Endothelial cell of umbilical vein (primary cell): ENCODE data around the gene TBXT. TPM values are rescaled to one million over a fixed set of nuclear protein-coding genes. Genes with fewer than 3 reads are reported as not detected.

ENCODE experiments used
- BruUV-seq: library from RNA; stranded (reverse); fragments of 400-500 nt; replicated peaks from 2 replicates; lab custom pipeline; 2021; lab: Mats Ljungman, UMichigan
- CTCF ChIA-PET: fragments of 300-600, 350-600 bp; sonication (Branson Sonifier 250); formaldehyde crosslinking; loops from one replicate; lab custom pipeline; 2021; ENCODE audit warnings: antibody characterized with exemption, inconsistent platforms; lab: Charles Lee
- POLR2A ChIA-PET: fragments of 300-600, 350-600 bp; sonication (Branson Sonifier 250); formaldehyde crosslinking; loops from one replicate; lab custom pipeline; 2021; ENCODE audit warnings: antibody characterized with exemption, inconsistent platforms; lab: Charles Lee
- DNase-seq: peaks from one replicate; pipeline ENCODE4 v3.0.0-alpha.2; 2011; ENCODE audit warnings: low read depth, low spot score
- FAIRE-seq: peaks from 2 replicates; lab custom pipeline; 2011; peaks lifted over from hg19 to GRCh38; lab: Jason Lieb, UNC
- H2AFZ ChIP-seq: 2 replicates; pipeline ENCODE4 v1.6.0; 2012; ENCODE audit warnings: low read depth, low read length, control low read depth, inconsistent platforms
- H3K27ac ChIP-seq: 2 replicates; pipeline ENCODE4 v1.5.1; 2011; ENCODE audit warnings: low read depth, mild to moderate bottlenecking, control low read depth, low read length, moderate library complexity; ENCODE audit not compliant: insufficient read depth
- H3K27me3 ChIP-seq, 2 experiments: 2 replicates each; pipeline versions ENCODE4 v1.6.0 to v1.6.1; 2011; ENCODE audit warnings: low read length in 2 of 2, mixed read lengths in 1 of 2; ENCODE audit not compliant: control insufficient read depth in 2 of 2, insufficient read depth in 2 of 2
- H3K36me3 ChIP-seq, 2 experiments: 2 replicates in 1 of 2; 3 replicates in 1 of 2; pipeline ENCODE4 v1.5.1; 2011; ENCODE audit warnings: low read length in 2 of 2, mild to moderate bottlenecking in 1 of 2, moderate library complexity in 1 of 2; ENCODE audit not compliant: control insufficient read depth in 2 of 2, insufficient read depth in 2 of 2; ENCODE audit errors: extremely low read depth in 1 of 2
- H3K4me1 ChIP-seq: 3 replicates; pipeline ENCODE4 v1.5.1; 2011; ENCODE audit warnings: mild to moderate bottlenecking, low read length; ENCODE audit not compliant: control insufficient read depth, insufficient read depth; ENCODE audit errors: extremely low read depth
- H3K4me2 ChIP-seq: 2 replicates; pipeline ENCODE4 v1.6.1; 2011; ENCODE audit warnings: low read length, control low read depth, mixed read lengths; ENCODE audit not compliant: insufficient read depth
- H3K4me3 ChIP-seq, 3 experiments: fragments of 200-600 bp in 1 of 3; sonication (generic), shearing (Covaris generic) in 1 of 3; replicated peaks in 1 of 3; 2 replicates each; pipeline ENCODE4 v1.5.1; 2011 to 2016; ENCODE audit warnings: control low read depth in 3 of 3, low read length in 3 of 3, mild to moderate bottlenecking in 2 of 3, inconsistent platforms in 1 of 3, low read depth in 1 of 3, moderate library complexity in 1 of 3; ENCODE audit not compliant: insufficient read depth in 1 of 3
- H3K79me2 ChIP-seq: 2 replicates; pipeline ENCODE4 v1.6.0; 2012; ENCODE audit warnings: low read length, inconsistent platforms; ENCODE audit not compliant: control insufficient read depth, insufficient read depth
- H3K9ac ChIP-seq: replicated peaks from 2 replicates; pipeline ENCODE3; 2011; ENCODE audit warnings: low read length, control low read depth; ENCODE audit not compliant: insufficient read depth; ENCODE audit errors: extremely low read depth
- H3K9me1 ChIP-seq: replicated peaks from 3 replicates; pipeline ENCODE4 v1.6.0; 2011; ENCODE audit warnings: mild to moderate bottlenecking, low read length; ENCODE audit not compliant: control insufficient read depth, insufficient read depth; ENCODE audit errors: extremely low read depth
- H3K9me3 ChIP-seq: replicated peaks from 2 replicates; pipeline ENCODE4 v1.5.1; 2012; ENCODE audit warnings: low read length, inconsistent platforms; ENCODE audit not compliant: control insufficient read depth, insufficient read depth
- H4K20me1 ChIP-seq: replicated peaks from 2 replicates; pipeline ENCODE3; 2011; ENCODE audit warnings: mild to moderate bottlenecking, low read length; ENCODE audit not compliant: control insufficient read depth, insufficient read depth; ENCODE audit errors: extremely low read depth
- EZH2 ChIP-seq: IDR thresholded peaks from 2 replicates; pipeline ENCODE4 v1.6.1; 2012; ENCODE audit warnings: borderline replicate concordance, low read depth, mild to moderate bottlenecking, moderate library complexity, low read length, inconsistent platforms; ENCODE audit not compliant: severe bottlenecking
- FOS ChIP-seq: IDR thresholded peaks from 2 replicates; pipeline ENCODE4 v1.6.1; 2011; ENCODE audit warnings: mild to moderate bottlenecking, low read length, moderate library complexity, borderline replicate concordance; ENCODE audit not compliant: insufficient read depth
- GATA2 ChIP-seq: IDR thresholded peaks from 2 replicates; pipeline ENCODE4 v1.7.0; 2011; ENCODE audit warnings: low read depth, mild to moderate bottlenecking, moderate library complexity, mixed read lengths, low read length; ENCODE audit not compliant: insufficient read length, insufficient read depth
- JUN ChIP-seq: IDR thresholded peaks from 2 replicates; pipeline ENCODE4 v1.6.1; 2011; ENCODE audit warnings: borderline replicate concordance, low read depth; ENCODE audit not compliant: insufficient read length, insufficient read depth
- MYC ChIP-seq: IDR thresholded peaks from one replicate; pipeline ENCODE4 v1.6.1; 2011; ENCODE audit warnings: mild to moderate bottlenecking, low read depth, low read length
- POLR2A ChIP-seq: IDR thresholded peaks from 2 replicates; pipeline ENCODE4 v1.6.1; 2012; ENCODE audit warnings: low read depth, mild to moderate bottlenecking, control low read depth, low read length
- POLR2AphosphoS5 ChIP-seq: IDR thresholded peaks from 2 replicates; pipeline ENCODE4 v1.6.1; 2012; ENCODE audit warnings: low read depth, mild to moderate bottlenecking, control low read depth, low read length, moderate library complexity; ENCODE audit not compliant: insufficient read depth
- dilution Hi-C: fragments of 300-500 bp; cut with MboI; formaldehyde crosslinking; loops from one replicate; pipeline ENCODE4 v1.15.0; 2019; ENCODE audit warnings: low sequenced_read_pairs; ENCODE audit not compliant: extremely low pct_ligation_motif_present
- intact Hi-C: fragments of 100-400 bp; cut with micrococcal nuclease; formaldehyde crosslinking; loops from one replicate; pipeline ENCODE4 v1.10.0; 2022
- polyA plus RNA-seq, 4 experiments: library from polyadenylated mRNA; depleted of rRNA in 3 of 4; stranded (reverse) in 3 of 4; unstranded in 1 of 4; fragments of >200 nt; gene quantifications; 2 replicates each; pipeline versions ENCODE4 v1.2.1 to v1.2.3, GENCODE V29; 2011 to 2012; ENCODE audit warnings: missing spikeins in 1 of 4
- total RNA-seq: library from RNA; stranded (reverse); gene quantifications from 2 replicates; pipeline ENCODE4 v1.2.3, GENCODE V29; 2021
- TF ChIP-seq, protein P1 (sequence below): IDR thresholded peaks from 2 replicates; pipeline ENCODE4 v1.6.1; 2011; ENCODE audit not compliant: insufficient read depth, insufficient read length
- TF ChIP-seq, protein P2 (sequence below), 2 donors: IDR thresholded peaks; 1 replicate in 1 of 2; 2 replicates in 1 of 2; pipeline ENCODE4 v1.5.1; 2011; ENCODE audit warnings: low read length in 2 of 2, mild to moderate bottlenecking in 2 of 2, moderate library complexity in 2 of 2, control low read depth in 1 of 2, inconsistent platforms in 1 of 2, low read depth in 1 of 2; ENCODE audit not compliant: insufficient read depth in 1 of 2; ENCODE audit errors: extremely low read depth in 1 of 2

The TBXT gene
- total and polyA plus RNA-seq, 2 donors (not counting 3 experiments of a cell fraction or from before 2014, with no cell fraction given) = not detected

DNA sequence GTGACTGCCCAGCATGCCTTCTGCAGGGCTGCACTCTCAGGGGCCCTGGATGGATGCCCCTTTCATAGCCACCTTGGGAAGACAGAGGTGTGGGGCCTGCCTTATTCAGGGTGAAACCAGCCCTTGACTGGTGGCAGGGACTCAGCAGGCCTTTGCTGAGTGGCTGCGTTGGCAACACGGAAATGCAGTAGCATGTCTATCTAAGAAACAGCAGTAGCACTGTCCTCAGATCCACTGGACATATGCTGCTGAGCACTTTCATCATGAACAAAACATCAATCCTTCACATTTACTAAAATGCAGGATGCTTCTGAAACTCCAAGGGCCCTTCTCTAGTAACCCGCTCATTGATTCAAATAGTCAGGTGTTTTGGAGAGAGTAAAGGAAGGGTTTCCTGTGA lies 4.9 kb upstream of the TBXT start:
- Histone ChIP-seq H2AFZ (no peak overlapping the region), H3K4me2 (no peak overlapping the region), H3K9me3 (no peaks in the 10 kb centered on the region), H3K79me2 (no peaks in the 10 kb centered on the region), H3K9me1 (no peaks in the 10 kb centered on the region), H3K27me3 (peaks cover 20 to 32% of the 10 kb centered on the region in 2 experiments), H4K20me1 (no peaks in the 10 kb centered on the region), H3K27ac (no peak overlapping the region), H3K9ac (no peak overlapping the region), H3K36me3 (no peaks in the 10 kb centered on the region), H3K4me1 (no peaks in the 10 kb centered on the region), H3K4me3 (no peak overlapping the region)
- dilution Hi-C loops = no loop called here
- no peak for DNase-seq
- FAIRE-seq = no peak
- BruUV-seq = no TSS peak
- intact Hi-C loops = no loop called here
- CTCF ChIA-PET = no interaction called here
- POLR2A ChIA-PET = no interaction called here
- TF ChIP-seq, protein P1, sequence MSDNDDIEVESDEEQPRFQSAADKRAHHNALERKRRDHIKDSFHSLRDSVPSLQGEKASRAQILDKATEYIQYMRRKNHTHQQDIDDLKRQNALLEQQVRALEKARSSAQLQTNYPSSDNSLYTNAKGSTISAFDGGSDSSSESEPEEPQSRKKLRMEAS = no peak
- TF ChIP-seq POLR2AphosphoS5 (no peak), GATA2 (no peak), MYC (no peak), JUN (no peak), EZH2 (no peak), POLR2A (no peak), FOS (no peak)
- TF ChIP-seq, protein P2, sequence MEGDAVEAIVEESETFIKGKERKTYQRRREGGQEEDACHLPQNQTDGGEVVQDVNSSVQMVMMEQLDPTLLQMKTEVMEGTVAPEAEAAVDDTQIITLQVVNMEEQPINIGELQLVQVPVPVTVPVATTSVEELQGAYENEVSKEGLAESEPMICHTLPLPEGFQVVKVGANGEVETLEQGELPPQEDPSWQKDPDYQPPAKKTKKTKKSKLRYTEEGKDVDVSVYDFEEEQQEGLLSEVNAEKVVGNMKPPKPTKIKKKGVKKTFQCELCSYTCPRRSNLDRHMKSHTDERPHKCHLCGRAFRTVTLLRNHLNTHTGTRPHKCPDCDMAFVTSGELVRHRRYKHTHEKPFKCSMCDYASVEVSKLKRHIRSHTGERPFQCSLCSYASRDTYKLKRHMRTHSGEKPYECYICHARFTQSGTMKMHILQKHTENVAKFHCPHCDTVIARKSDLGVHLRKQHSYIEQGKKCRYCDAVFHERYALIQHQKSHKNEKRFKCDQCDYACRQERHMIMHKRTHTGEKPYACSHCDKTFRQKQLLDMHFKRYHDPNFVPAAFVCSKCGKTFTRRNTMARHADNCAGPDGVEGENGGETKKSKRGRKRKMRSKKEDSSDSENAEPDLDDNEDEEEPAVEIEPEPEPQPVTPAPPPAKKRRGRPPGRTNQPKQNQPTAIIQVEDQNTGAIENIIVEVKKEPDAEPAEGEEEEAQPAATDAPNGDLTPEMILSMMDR (IDR thresholded peaks at IDR 0.05; ENCODE audit: extremely low read depth in 1 of 2, insufficient read depth in 1 of 2, low read depth in 1 of 2, low read length in 2 of 2) = no peak
